K562 (cell line): ENCODE measurements around the gene F12.

Source experiments
- CAMTA2 ChIP-seq: fragments of 250-450 bp; sonication (Bioruptor Pico); conservative IDR thresholded peaks from 2 replicates; pipeline ENCODE4 v1.5.1; 2022
- CTCF ChIP-seq, 3 experiments: IDR thresholded peaks in 2 of 3; conservative IDR thresholded peaks in 1 of 3; 2 replicates each; pipeline ENCODE4 v1.5.1; 2011 to 2012; ENCODE audit warnings: low read length in 3 of 3, mild to moderate bottlenecking in 3 of 3, control low read depth in 2 of 3, improper control_type of control experiment in 1 of 3, inconsistent platforms in 1 of 3, low read depth in 1 of 3, mixed read lengths in 1 of 3, moderate library complexity in 1 of 3; ENCODE audit not compliant: insufficient read depth in 2 of 3
- ILK ChIP-seq: fragments of 450-650 bp; IDR thresholded peaks from 2 replicates; pipeline ENCODE4 v1.6.1; 2016; ENCODE audit warnings: missing genetic modification characterization, low read depth, mild to moderate bottlenecking, missing compliant biosample characterization, moderate library complexity, borderline replicate concordance
- MAX ChIP-seq: sonication (generic); formaldehyde crosslinking; IDR thresholded peaks from 2 replicates; pipeline ENCODE4 v1.9.0; 2022; ENCODE audit warnings: mild to moderate bottlenecking, missing genetic modification reagents
- MLX ChIP-seq, 2 experiments: fragments of 450-650 bp in 1 of 2; sonication (generic) in 1 of 2; formaldehyde crosslinking; conservative IDR thresholded peaks; 2 replicates each; pipeline versions ENCODE4 v1.4.0 to v1.8.1; 2020 to 2022; ENCODE audit warnings: mild to moderate bottlenecking in 1 of 2, missing genetic modification reagents in 1 of 2
- NFE2 ChIP-seq: IDR thresholded peaks from 2 replicates; pipeline ENCODE4 v1.6.1; 2014; ENCODE audit warnings: antibody characterized with exemption, low read depth
- PPARD ChIP-seq: fragments of 250-450 bp; sonication (Bioruptor Pico); IDR thresholded peaks from 2 replicates; pipeline ENCODE4 v1.8.0; 2022; ENCODE audit warnings: inconsistent platforms, mild to moderate bottlenecking, moderate library complexity
- RAD51 ChIP-seq: fragments of 450-650 bp; IDR thresholded peaks from 2 replicates; pipeline ENCODE4 v1.7.1; 2016; ENCODE audit warnings: low read depth, mild to moderate bottlenecking, borderline replicate concordance
- RNF2 ChIP-seq: sonication (generic); IDR thresholded peaks from 2 replicates; pipeline ENCODE4 v1.6.1; 2016
- SMARCC2 ChIP-seq: fragments of 450-650 bp; IDR thresholded peaks from 2 replicates; pipeline ENCODE4 v1.6.1; 2017; ENCODE audit warnings: antibody characterized with exemption, moderate library complexity, mild to moderate bottlenecking, low read depth

- TF ChIP-seq PPARD (no peak), RAD51 (no peak), NFE2 (no peak), SMARCC2 (no peak), CTCF (IDR thresholded peaks at IDR 0.05 in 2 of 3, conservative IDR thresholded peaks at IDR 0.05 in 1 of 3; ENCODE audit: insufficient read depth in 2 of 3, low read depth in 1 of 3, low read length in 3 of 3) (no peak), ILK (tag) (no peak), RNF2 (no peak), CAMTA2 (CRISPR knock-in tag) (no peak), MAX (CRISPR knock-in tag) (no peak), MLX (CRISPR knock-in tag; conservative IDR thresholded peaks at IDR 0.05) (no peak)
Observed at GRCh38 chr5:177439518-177440053, 30.2 kb upstream of the F12 start.
